ENCODE data around the gene NRCAM. TPM values are rescaled to one million over a fixed set of nuclear protein-coding genes. Genes with fewer than 3 reads are reported as not detected.

NRCAM gene
- total and polyA plus RNA-seq, 2 of the 8 experiments (the other 6 are each of a cell fraction or from before 2014, with no cell fraction given), result 2.7 to 3.8 TPM

- H3K27me3 ChIP-seq (replicated peaks in 1 of 4; ENCODE audit: control insufficient read depth in 3 of 4, extremely low read depth in 1 of 4, insufficient read depth in 3 of 4, low read length in 3 of 4), result no peaks in the 10 kb centered on the region
- H3K23ac ChIP-seq (ENCODE audit: insufficient read length), result no peak overlapping the region
- H3K27ac ChIP-seq (ENCODE audit: low read depth, low read length), result no peak overlapping the region
- no peak overlapping the region for H2BK5ac ChIP-seq (ENCODE audit: low read depth, low read length)
- TF ChIP-seq TEAD4 (IDR thresholded peaks at IDR 0.05; ENCODE audit: low read depth, low read length), result no peak
- ChIA-PET POLR2A (ENCODE audit: partially characterized antibody) (no interaction called here), CTCF (ENCODE audit: partially characterized antibody) (interaction anchor here (0.8 kb wide), 1 partner anchor 78 kb away, joined by 3 read pairs; no protein-coding TSS in a partner anchor)
- no peak overlapping the region for H4K91ac ChIP-seq (replicated peaks; ENCODE audit: insufficient read length, low read length)
- no peaks in the 10 kb centered on the region for H3K79me1 ChIP-seq (ENCODE audit: low read depth, low read length)
- no peaks in the 10 kb centered on the region for H4K20me1 ChIP-seq (replicated peaks in 1 of 2; ENCODE audit: control insufficient read depth in 1 of 2, insufficient read depth in 2 of 2, low read length in 2 of 2)
- H3K14ac ChIP-seq (ENCODE audit: insufficient read length), result no peak overlapping the region
- H2AFZ ChIP-seq (ENCODE audit: low read length), result no peak overlapping the region
- no peaks in the 10 kb centered on the region for H3K36me3 ChIP-seq (ENCODE audit: control insufficient read depth in 2 of 4, insufficient read depth in 4 of 4, low read length in 3 of 4)
- no peaks in the 10 kb centered on the region for H3K9me3 ChIP-seq (ENCODE audit: insufficient read depth in 2 of 2, low read depth in 1 of 2, low read length in 1 of 2)
- no peak overlapping the region for H2AK5ac ChIP-seq (ENCODE audit: low read depth, low read length)
- no peak overlapping the region for H4K5ac ChIP-seq (ENCODE audit: insufficient read length, low read depth, low read length)
- no peak overlapping the region for H3K4me3 ChIP-seq (ENCODE audit: extremely low read depth in 1 of 4, insufficient read depth in 2 of 4, low read depth in 3 of 4, low read length in 4 of 4)
- DNase-seq (ENCODE audit: low read depth in 1 of 2, low spot score in 2 of 2) (no peak), FAIRE-seq (no peak)
- no peak overlapping the region for H2BK20ac ChIP-seq (ENCODE audit: low read length)
- no peak overlapping the region for H3K9ac ChIP-seq (replicated peaks in 1 of 4; ENCODE audit: extremely low read depth in 1 of 4, low read depth in 3 of 4, low read length in 3 of 4)
- WGBS, 2 experiments (ENCODE audit: extremely low coverage in 1 of 2, insufficient coverage in 1 of 2, insufficient read length in 1 of 2, insufficient replicate concordance in 2 of 2, low coverage in 1 of 2, low lambda C conversion rate in 2 of 2, missing lambda C conversion rate in 1 of 2), result 87 to 100% methylated on average over 1 to 7 of the region's 7 CpGs
- H2BK120ac ChIP-seq (replicated peaks; ENCODE audit: low read depth, low read length), result no peak overlapping the region
- H3K4ac ChIP-seq (replicated peaks; ENCODE audit: insufficient read length, low read depth, low read length), result no peak overlapping the region
- no peaks in the 10 kb centered on the region; the same call in 1 of the 2 replicates for H3K23me2 ChIP-seq (ENCODE audit: low read depth, low read length)
- no peak overlapping the region for H3K18ac ChIP-seq (ENCODE audit: extremely low read depth, low read length)
- no peak overlapping the region for H3K56ac ChIP-seq (replicated peaks; ENCODE audit: insufficient read length, low read depth, low read length)
- H3K4me2 ChIP-seq (ENCODE audit: insufficient read depth in 1 of 2, low read depth in 2 of 2, low read length in 2 of 2), result no peak overlapping the region
- H3K4me1 ChIP-seq (replicated peaks in 1 of 4; ENCODE audit: control insufficient read depth in 3 of 4, insufficient read depth in 4 of 4, low read length in 3 of 4), result peaks cover 0 to 6% (median 0%) of the 10 kb centered on the region in 4 experiments; a peak in 1 of 7 replicates
- H2BK15ac ChIP-seq (ENCODE audit: low read length), result no peak overlapping the region
- no peaks in the 10 kb centered on the region for H3K79me2 ChIP-seq (ENCODE audit: control insufficient read depth in 1 of 2, insufficient read depth in 2 of 2, low read length in 2 of 2)
- no peak overlapping the region for H2BK12ac ChIP-seq (ENCODE audit: low read depth, low read length)
- H4K8ac ChIP-seq (ENCODE audit: extremely low read depth, insufficient read depth, low read length), result no peak overlapping the region
Measured at GRCh38 chr7:108418946-108419345, 37.3 kb downstream of the NRCAM start.

Data from H1 (cell line).